HFF-Myc (cell line): ENCODE data around the gene GNRH2.

Experiments
- DNase-seq: peaks from one replicate; pipeline ENCODE4 v3.0.0-alpha.2; 2011; ENCODE audit warnings: low read depth; ENCODE audit errors: extremely low read depth
- H3K4me3 ChIP-seq: replicated peaks from 2 replicates; pipeline ENCODE4 v1.5.1; 2011; ENCODE audit warnings: low read depth, mild to moderate bottlenecking, control low read depth, low read length
- TF ChIP-seq, protein P1 (sequence below): IDR thresholded peaks from 2 replicates; pipeline ENCODE4 v1.5.1; 2012; ENCODE audit warnings: mild to moderate bottlenecking, low read depth, low read length, control low read depth; ENCODE audit errors: missing control alignments

Gene GNRH2

GRCh38 chr20:3084986-3085360 lies 41.6 kb downstream of the GNRH2 start:
- no peak overlapping the region for H3K4me3 ChIP-seq
- no peak for DNase-seq
- TF ChIP-seq, protein P1, sequence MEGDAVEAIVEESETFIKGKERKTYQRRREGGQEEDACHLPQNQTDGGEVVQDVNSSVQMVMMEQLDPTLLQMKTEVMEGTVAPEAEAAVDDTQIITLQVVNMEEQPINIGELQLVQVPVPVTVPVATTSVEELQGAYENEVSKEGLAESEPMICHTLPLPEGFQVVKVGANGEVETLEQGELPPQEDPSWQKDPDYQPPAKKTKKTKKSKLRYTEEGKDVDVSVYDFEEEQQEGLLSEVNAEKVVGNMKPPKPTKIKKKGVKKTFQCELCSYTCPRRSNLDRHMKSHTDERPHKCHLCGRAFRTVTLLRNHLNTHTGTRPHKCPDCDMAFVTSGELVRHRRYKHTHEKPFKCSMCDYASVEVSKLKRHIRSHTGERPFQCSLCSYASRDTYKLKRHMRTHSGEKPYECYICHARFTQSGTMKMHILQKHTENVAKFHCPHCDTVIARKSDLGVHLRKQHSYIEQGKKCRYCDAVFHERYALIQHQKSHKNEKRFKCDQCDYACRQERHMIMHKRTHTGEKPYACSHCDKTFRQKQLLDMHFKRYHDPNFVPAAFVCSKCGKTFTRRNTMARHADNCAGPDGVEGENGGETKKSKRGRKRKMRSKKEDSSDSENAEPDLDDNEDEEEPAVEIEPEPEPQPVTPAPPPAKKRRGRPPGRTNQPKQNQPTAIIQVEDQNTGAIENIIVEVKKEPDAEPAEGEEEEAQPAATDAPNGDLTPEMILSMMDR = no peak

DNA sequence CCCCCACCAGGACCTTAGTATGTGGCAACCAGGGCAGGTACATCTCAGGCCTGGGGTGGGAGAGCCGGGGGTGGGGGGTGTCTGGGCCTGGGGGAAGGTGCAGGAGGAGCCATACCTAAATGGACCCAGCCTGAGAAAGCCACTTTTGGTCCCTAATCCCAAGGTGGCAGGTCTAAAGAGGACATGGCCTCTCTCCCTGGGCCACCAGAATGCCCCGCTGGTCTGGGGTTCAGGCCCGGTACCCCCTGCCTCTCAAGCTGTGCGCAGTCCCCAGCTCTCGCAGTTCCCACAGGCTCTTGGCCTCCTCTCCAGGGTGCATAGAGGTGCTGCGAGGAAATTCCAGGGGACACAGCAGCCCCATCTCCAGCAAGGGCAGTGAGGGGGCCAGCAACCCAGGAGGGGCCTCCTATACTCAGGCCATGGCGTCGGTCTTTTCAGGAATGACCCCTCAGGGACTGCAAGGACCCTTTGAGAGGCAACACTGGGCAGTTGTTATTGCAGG lies 42.2 kb downstream of the GNRH2 start:
- no peak overlapping the region for H3K4me3 ChIP-seq
- TF ChIP-seq, protein P1 = no peak
- DNase-seq = no peak

- DNase-seq = no peak
- TF ChIP-seq, protein P1 = no peak
- H3K4me3 ChIP-seq = no peak overlapping the region
Observed at GRCh38 chr20:3088031-3088430, 44.6 kb downstream of the GNRH2 start.

DNA sequence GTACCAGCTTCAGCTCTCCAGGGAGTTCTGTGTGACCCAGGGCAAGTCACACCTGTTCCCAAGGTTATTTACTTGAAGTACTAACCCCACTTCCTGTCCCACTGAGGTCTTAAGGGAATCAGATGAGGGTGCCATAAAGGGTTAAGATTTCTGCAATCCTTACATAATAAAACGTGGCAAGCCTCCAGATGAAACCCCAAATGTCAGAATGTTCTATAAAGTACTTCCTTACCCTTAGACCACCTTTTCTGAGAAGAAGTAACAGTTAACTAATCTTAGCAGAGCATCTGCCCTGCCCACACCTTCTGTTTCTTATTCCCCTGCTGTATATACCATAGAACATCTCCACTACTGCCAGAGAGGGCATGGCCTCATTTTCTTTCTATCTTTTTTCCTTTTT lies 47.1 kb downstream of the GNRH2 start:
- H3K4me3 ChIP-seq = no peak overlapping the region
- TF ChIP-seq, protein P1 = no peak
- no peak for DNase-seq

GRCh38 chr20:3092611-3093379 lies 49.4 kb downstream of the GNRH2 start:
- no peak for DNase-seq
- H3K4me3 ChIP-seq = 0 out of 2 replicates have a peak overlapping the region, but pooled peaks have one; percentile 7
- TF ChIP-seq, protein P1 = no peak

- no peak for DNase-seq
- TF ChIP-seq, protein P1 = no peak
- H3K4me3 ChIP-seq = no peak overlapping the region
Observed at GRCh38 chr20:3093861-3094361, 50.5 kb downstream of the GNRH2 start.
